HepG2 (cell line): Measurements from ENCODE around the gene DTWD2. TPM values are rescaled to one million over a fixed set of nuclear protein-coding genes. Genes with fewer than 3 reads are reported as not detected.

Source experiments
- AKNA ChIP-seq: sonication (generic); formaldehyde crosslinking; IDR thresholded peaks from 2 replicates; pipeline ENCODE4 v1.4.0; 2020; ENCODE audit warnings: missing genetic modification reagents, borderline replicate concordance
- ATF2 ChIP-seq: sonication (generic); formaldehyde crosslinking; IDR thresholded peaks from 2 replicates; pipeline ENCODE4 v1.4.0; 2020; ENCODE audit warnings: missing genetic modification reagents
- CEBPB ChIP-seq: IDR thresholded peaks from 2 replicates; pipeline ENCODE4 v1.6.1; 2011; ENCODE audit warnings: low read depth, low read length, improper control_type of control experiment, borderline replicate concordance
- FOSL2 ChIP-seq: sonication (generic); formaldehyde crosslinking; IDR thresholded peaks from 2 replicates; pipeline ENCODE4 v1.4.0; 2020; ENCODE audit warnings: missing genetic modification reagents
- FOXP1 ChIP-seq, 2 experiments: fragments of 450-650 bp in 1 of 2; IDR thresholded peaks; 2 replicates each; pipeline ENCODE4 v1.6.1; 2017 to 2018; ENCODE audit warnings: antibody characterized with exemption in 1 of 2
- HNRNPL ChIP-seq: fragments of 200-400 bp; formaldehyde crosslinking; IDR thresholded peaks from 2 replicates; pipeline ENCODE4 v1.6.1; 2017; ENCODE audit warnings: mild to moderate bottlenecking, low read depth, low read length
- MTERF4 ChIP-seq: sonication (generic); formaldehyde crosslinking; IDR thresholded peaks from 2 replicates; pipeline ENCODE4 v1.8.0; 2023; ENCODE audit warnings: mild to moderate bottlenecking, missing genetic modification reagents
- RFX5 ChIP-seq: IDR thresholded peaks from 2 replicates; pipeline ENCODE4 v1.6.1; 2011; ENCODE audit warnings: low read depth, low read length, improper control_type of control experiment
- XBP1 ChIP-seq: sonication (generic); formaldehyde crosslinking; IDR thresholded peaks from 2 replicates; pipeline ENCODE4 v1.5.0; 2020; ENCODE audit warnings: missing genetic modification reagents
- ZNF253 ChIP-seq: sonication (generic); formaldehyde crosslinking; IDR thresholded peaks from 2 replicates; pipeline ENCODE4 v1.8.0; 2022; ENCODE audit warnings: mild to moderate bottlenecking, missing genetic modification reagents, borderline replicate concordance
- ZNF260 ChIP-seq: sonication (generic); formaldehyde crosslinking; IDR thresholded peaks from 2 replicates; pipeline ENCODE4 v1.4.0; 2020; ENCODE audit warnings: missing genetic modification reagents, low read depth, mild to moderate bottlenecking, borderline replicate concordance
- ZNF552 ChIP-seq: sonication (generic); formaldehyde crosslinking; IDR thresholded peaks from 2 replicates; pipeline ENCODE4 v1.9.0; 2022; ENCODE audit warnings: missing genetic modification reagents, mild to moderate bottlenecking, borderline replicate concordance
- ZNF619 ChIP-seq: sonication (generic); formaldehyde crosslinking; IDR thresholded peaks from 2 replicates; pipeline ENCODE4 v1.4.0; 2020; ENCODE audit warnings: mild to moderate bottlenecking, missing genetic modification reagents
- ZNF629 ChIP-seq: sonication (generic); formaldehyde crosslinking; conservative IDR thresholded peaks from 2 replicates; pipeline ENCODE4 v1.5.0; 2020; ENCODE audit warnings: missing genetic modification reagents
- ZSCAN22 ChIP-seq: sonication (generic); formaldehyde crosslinking; IDR thresholded peaks from 2 replicates; pipeline ENCODE4 v1.4.0; 2020; ENCODE audit warnings: mild to moderate bottlenecking, missing genetic modification reagents
- polyA plus RNA-seq, 8 experiments: library from polyadenylated mRNA; depleted of rRNA in 3 of 8; stranded (reverse) in 7 of 8; unstranded in 1 of 8; fragments of >200 nt; fragmentation: Illumina TruSeq in 4 of 8; extraction: Trizol in 4 of 8; gene quantifications; 2 replicates each; pipeline versions ENCODE4 v1.2.1 to v1.2.3, GENCODE V29; 2011 to 2016; ENCODE audit warnings: low read depth in 4 of 8, missing spikeins in 1 of 8, mixed read lengths in 1 of 8; ENCODE audit not compliant: insufficient read depth in 1 of 8
- total RNA-seq, 5 experiments: library from RNA; depleted of rRNA; stranded (reverse); fragments of >200 nt; fragmentation: Illumina TruSeq; extraction: Trizol; gene quantifications; 2 replicates each; pipeline ENCODE4 v1.2.3, GENCODE V29; 2016; ENCODE audit warnings: low read depth in 1 of 5
- TF ChIP-seq, protein P1 (sequence below): IDR thresholded peaks from 2 replicates; pipeline ENCODE4 v1.6.1; 2012; ENCODE audit warnings: inconsistent platforms
- TF ChIP-seq, protein P2 (sequence below): IDR thresholded peaks from 2 replicates; pipeline ENCODE4 v1.4.0; 2020; ENCODE audit warnings: mild to moderate bottlenecking, missing genetic modification reagents

The DTWD2 gene
- total and polyA plus RNA-seq, 2 of the 13 experiments (the other 11 are each of a cell fraction or from before 2014, with no cell fraction given): 1.6 to 6.0 TPM

DNA sequence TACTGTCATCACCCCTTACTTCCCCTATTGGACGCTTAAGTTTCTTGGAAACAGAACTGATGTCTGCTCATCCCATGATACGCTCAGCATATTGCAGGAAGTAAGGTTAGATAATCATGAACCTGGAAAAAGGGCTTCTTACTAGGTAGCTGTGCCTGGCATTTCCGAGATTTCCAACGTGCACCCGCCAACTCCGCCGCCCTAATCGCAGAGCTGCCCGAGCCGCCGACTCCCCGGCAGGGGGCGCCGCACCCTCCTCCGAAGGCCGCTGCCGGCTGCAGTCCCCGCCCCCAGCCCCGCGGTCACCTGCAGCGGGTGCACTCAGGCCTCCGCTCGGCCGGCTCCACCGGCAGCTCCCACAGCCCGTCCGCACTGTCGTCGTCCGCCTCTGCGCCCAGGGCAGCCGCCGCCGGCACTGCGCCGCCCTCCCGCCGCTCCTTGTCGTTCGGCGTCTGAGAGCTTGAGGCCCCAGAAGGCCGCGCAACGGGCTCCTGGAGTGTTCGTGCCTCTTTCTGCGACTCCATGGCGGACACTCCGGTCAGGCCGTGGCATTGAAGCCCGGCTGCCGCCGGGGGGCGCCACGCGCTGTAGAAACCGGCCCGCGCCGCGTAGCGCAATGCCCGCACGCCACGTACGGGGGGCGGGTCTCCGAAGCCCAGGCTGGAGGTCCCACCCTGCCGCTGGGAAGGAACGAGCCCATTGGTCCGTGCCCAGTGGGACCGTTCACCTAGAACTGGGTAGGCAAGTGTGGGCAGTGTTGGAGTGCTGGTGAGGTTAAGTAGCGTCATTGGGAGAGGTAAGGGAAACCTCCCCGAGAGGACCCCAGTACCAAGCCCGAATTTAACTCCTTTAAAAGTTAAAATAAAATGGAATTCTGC is at the start of gene DTWD2 (continued):
- no peak for TF ChIP-seq CEBPB
- TF ChIP-seq, protein P1, sequence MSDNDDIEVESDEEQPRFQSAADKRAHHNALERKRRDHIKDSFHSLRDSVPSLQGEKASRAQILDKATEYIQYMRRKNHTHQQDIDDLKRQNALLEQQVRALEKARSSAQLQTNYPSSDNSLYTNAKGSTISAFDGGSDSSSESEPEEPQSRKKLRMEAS: peak; percentile 65
- TF ChIP-seq AKNA: no peak
- no peak; the same call in 1 of the 2 replicates for TF ChIP-seq XBP1
- TF ChIP-seq HNRNPL: 0 out of 2 replicates have a peak, but pooled peaks have one; percentile 45
- TF ChIP-seq ATF2 (CRISPR knock-in tag): no peak
- no peak for TF ChIP-seq ZNF552 (CRISPR knock-in tag)
- TF ChIP-seq, protein P2, sequence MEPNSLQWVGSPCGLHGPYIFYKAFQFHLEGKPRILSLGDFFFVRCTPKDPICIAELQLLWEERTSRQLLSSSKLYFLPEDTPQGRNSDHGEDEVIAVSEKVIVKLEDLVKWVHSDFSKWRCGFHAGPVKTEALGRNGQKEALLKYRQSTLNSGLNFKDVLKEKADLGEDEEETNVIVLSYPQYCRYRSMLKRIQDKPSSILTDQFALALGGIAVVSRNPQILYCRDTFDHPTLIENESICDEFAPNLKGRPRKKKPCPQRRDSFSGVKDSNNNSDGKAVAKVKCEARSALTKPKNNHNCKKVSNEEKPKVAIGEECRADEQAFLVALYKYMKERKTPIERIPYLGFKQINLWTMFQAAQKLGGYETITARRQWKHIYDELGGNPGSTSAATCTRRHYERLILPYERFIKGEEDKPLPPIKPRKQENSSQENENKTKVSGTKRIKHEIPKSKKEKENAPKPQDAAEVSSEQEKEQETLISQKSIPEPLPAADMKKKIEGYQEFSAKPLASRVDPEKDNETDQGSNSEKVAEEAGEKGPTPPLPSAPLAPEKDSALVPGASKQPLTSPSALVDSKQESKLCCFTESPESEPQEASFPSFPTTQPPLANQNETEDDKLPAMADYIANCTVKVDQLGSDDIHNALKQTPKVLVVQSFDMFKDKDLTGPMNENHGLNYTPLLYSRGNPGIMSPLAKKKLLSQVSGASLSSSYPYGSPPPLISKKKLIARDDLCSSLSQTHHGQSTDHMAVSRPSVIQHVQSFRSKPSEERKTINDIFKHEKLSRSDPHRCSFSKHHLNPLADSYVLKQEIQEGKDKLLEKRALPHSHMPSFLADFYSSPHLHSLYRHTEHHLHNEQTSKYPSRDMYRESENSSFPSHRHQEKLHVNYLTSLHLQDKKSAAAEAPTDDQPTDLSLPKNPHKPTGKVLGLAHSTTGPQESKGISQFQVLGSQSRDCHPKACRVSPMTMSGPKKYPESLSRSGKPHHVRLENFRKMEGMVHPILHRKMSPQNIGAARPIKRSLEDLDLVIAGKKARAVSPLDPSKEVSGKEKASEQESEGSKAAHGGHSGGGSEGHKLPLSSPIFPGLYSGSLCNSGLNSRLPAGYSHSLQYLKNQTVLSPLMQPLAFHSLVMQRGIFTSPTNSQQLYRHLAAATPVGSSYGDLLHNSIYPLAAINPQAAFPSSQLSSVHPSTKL (CRISPR knock-in tag): peak; percentile 54; the same call in 1 of the 2 replicates
- TF ChIP-seq MTERF4 (CRISPR knock-in tag): no peak
- 0 out of 2 replicates have a peak, but pooled peaks have one; percentile 39 for TF ChIP-seq ZSCAN22
- peak; percentile 69 for TF ChIP-seq RFX5
- TF ChIP-seq FOSL2 (CRISPR knock-in tag): no peak; the same call in none of the 2 replicates
- TF ChIP-seq ZNF260: no peak
- TF ChIP-seq FOXP1 (IDR thresholded peaks at IDR 0.05): no peak
- TF ChIP-seq FOXP1 (CRISPR knock-in tag; IDR thresholded peaks at IDR 0.05): no peak
- 0 out of 2 replicates have a peak, but pooled peaks have one; percentile 36 for TF ChIP-seq ZNF619 (CRISPR knock-in tag)
- TF ChIP-seq ZNF629 (CRISPR knock-in tag): no peak; the same call in 1 of the 2 replicates
- no peak for TF ChIP-seq ZNF253
